ENCODE data around the gene TP73. TPM values are rescaled to one million over a fixed set of nuclear protein-coding genes. Genes with fewer than 3 reads are reported as not detected.

Gene TP73
- total RNA-seq, result 10 to 100 TPM in 1 of 2 donors, under 1 TPM in 1; 0.26 to 13.5 TPM

- intact Hi-C loops (cut with DNase I), result no loop called here
- Histone ChIP-seq H3K4me3 (no peak within 1 kb of the TSS), H3K27ac (no peak within 1 kb of the TSS), H3K4me1 (peaks cover 50% of the 10 kb centered on the region), H3K9me3 (no peaks in the 10 kb centered on the region), H3K27me3 (peaks cover 0 to 33% of the 10 kb centered on the region in 2 donors), H3K36me3 (replicated peaks in 1 of 2; ENCODE audit: insufficient read depth in 1 of 2, low read depth in 2 of 2) (no peaks in the 10 kb centered on the region)
- no peak for DNase-seq
- 1% methylated on average over 15 to 38 of the region's 80 CpGs for WGBS, 2 donors
- ATAC-seq, result no peak
- TF ChIP-seq CTCF (IDR thresholded peaks at IDR 0.05), result no peak
- TF ChIP-seq POLR2A (IDR thresholded peaks at IDR 0.05), result no peak
Observed at GRCh38 chr1:3651930-3652547, at the start of gene TP73. Gene TP73 (plus strand): TSS chr1:3652516. CDS start chr1:3682366, 29,850 bp downstream.

- ATAC-seq (no peak), DNase-seq (no peak)
- Histone ChIP-seq H3K27me3 (no peaks in the 10 kb centered on the region), H3K36me3 (replicated peaks in 1 of 2; ENCODE audit: insufficient read depth in 1 of 2, low read depth in 2 of 2) (no peaks in the 10 kb centered on the region), H3K27ac (no peak overlapping the region), H3K4me3 (no peak overlapping the region), H3K9me3 (peaks cover 0 to 5% (median 0%) of the 10 kb centered on the region in 3 donors), H3K4me1 (peaks cover 7% of the 10 kb centered on the region)
- intact Hi-C loops (cut with DNase I), result no loop called here
- WGBS, 2 donors, result 67 to 80% methylated on average over 1 to 8 of the region's 11 CpGs
- TF ChIP-seq CTCF (IDR thresholded peaks at IDR 0.05) (no peak), POLR2A (IDR thresholded peaks at IDR 0.05) (no peak)
Observed at GRCh38 chr1:3603156-3603555, 49.2 kb upstream of the TP73 start.

- Histone ChIP-seq H3K4me1 (peaks cover under 1% of the 10 kb centered on the region), H3K4me3 (no peak overlapping the region), H3K27ac (no peak overlapping the region), H3K27me3 (no peaks in the 10 kb centered on the region), H3K36me3 (replicated peaks in 1 of 2; ENCODE audit: insufficient read depth in 1 of 2, low read depth in 2 of 2) (no peaks in the 10 kb centered on the region), H3K9me3 (peaks cover 0 to 5% (median 0%) of the 10 kb centered on the region in 3 donors)
- DNase-seq, result no peak
- intact Hi-C loops (cut with DNase I), result no loop called here
- no peak for ATAC-seq
- TF ChIP-seq POLR2A (IDR thresholded peaks at IDR 0.05), result no peak
- TF ChIP-seq CTCF (IDR thresholded peaks at IDR 0.05), result no peak
- WGBS, 2 donors, result 85 to 98% methylated on average over 6 to 28 of the region's 29 CpGs
Observed at GRCh38 chr1:3603571-3604467, 48.5 kb upstream of the TP73 start.

GRCh38 chr1:3604468-3604974 is 47.8 kb upstream of the TP73 start:
- no peak for ATAC-seq
- intact Hi-C loops (cut with DNase I), result no loop called here

More at GRCh38 chr1:3604468-3604974, 47.8 kb upstream of the TP73 start:
- TF ChIP-seq CTCF (IDR thresholded peaks at IDR 0.05), result no peak
- TF ChIP-seq POLR2A (IDR thresholded peaks at IDR 0.05), result no peak
- 72 to 77% methylated on average over 6 to 8 of the region's 8 CpGs for WGBS, 2 donors
- Histone ChIP-seq H3K9me3 (peaks cover 0 to 5% (median 0%) of the 10 kb centered on the region in 3 donors), H3K36me3 (replicated peaks in 1 of 2; ENCODE audit: insufficient read depth in 1 of 2, low read depth in 2 of 2) (no peaks in the 10 kb centered on the region), H3K4me3 (no peak overlapping the region), H3K27ac (no peak overlapping the region), H3K27me3 (no peaks in the 10 kb centered on the region), H3K4me1 (no peaks in the 10 kb centered on the region)
- no peak for DNase-seq
